NCI-H524 (cell line): Measurements from ENCODE around the gene COL23A1.

ENCODE experiments used
- DNase-seq, 2 experiments: peaks; one replicate each; lab custom pipeline; 2025; lab: John Stamatoyannopoulos, UW

Gene COL23A1

GRCh38 chr5:178434851-178435250, 155.3 kb downstream of the COL23A1 start:
- DNase-seq: no peak

DNA sequence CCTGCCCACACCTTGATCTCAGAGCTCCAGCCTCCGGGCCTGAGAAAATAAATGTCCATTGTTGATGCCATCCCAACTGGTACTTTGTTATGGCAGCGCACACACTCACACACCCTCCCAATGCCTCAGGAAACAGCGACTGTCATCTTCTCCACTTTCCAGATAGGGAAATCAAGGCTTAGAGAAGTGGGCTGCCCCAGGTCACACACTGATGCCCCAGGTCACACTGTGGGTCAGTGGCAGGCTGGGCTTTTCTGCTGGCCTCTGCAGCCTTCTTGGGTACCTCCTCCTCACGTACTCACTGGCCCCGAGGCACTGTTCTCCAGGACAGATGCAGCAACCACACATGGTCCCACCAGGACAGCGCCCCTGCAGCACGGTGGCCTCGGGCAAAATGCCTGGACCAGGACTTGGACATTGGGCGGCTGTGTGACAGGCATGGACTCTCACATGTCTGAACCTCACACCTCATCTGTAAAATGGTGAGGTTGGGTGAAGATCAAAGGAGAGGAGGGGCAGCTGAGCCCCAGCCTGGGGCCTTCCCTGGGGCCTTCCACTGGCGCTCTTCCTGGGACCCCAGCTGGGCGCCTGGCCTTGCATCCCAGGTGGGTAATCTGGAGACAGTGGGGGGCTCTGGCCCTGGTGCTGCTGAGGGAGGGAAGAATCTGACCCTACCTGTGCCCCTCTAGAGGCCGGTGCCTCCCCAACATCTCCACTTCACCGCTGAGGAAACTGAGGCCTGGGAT, 156.0 kb downstream of the COL23A1 start:
- DNase-seq: no peak

GRCh38 chr5:178433273-178433775, 156.9 kb downstream of the COL23A1 start:
- no peak for DNase-seq

DNA sequence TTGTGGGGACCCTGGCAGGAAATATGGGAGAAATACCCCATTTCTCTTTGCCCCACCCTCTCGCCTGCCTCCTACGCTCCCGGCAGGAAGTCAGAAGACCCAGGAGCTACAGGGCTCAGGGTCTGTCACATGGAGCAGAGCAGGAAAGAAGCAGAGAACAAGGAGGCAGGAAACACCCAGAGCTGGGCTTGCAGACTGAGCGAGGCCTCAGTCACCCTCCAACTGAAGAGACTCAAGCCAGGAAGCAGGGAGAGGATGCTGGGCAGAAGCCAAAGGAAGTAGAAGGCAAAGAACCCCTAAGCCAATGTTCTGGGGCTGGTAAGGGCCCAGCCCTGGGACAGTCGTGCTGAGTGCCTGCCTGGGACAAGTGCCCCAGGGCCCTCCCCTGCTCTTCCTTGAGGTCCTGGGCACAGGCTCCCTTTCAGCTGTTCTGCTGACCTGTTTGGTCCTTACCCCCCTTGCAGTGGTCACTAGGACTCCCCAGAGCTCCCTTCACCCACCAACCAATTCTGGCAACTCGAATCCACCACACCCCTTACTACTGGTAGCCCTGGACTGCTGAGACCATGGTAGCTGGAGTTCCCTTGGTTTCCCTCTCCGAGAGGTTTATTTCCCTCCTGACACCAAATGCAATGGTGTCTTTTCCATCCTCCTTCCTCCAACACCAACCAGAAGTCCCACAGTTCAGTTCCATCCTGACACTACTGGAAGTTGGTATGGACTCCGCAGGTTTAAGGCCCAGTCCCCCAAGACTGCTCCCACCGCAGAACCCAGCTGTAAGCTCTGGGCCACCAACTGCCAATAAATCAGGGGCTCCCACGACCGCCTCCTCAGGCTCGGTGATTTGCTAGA, 157.5 kb downstream of the COL23A1 start:
- no peak for DNase-seq

GRCh38 chr5:178431782-178432165, 158.4 kb downstream of the COL23A1 start:
- no peak for DNase-seq

GRCh38 chr5:178431063-178431781, 159.0 kb downstream of the COL23A1 start:
- no peak for DNase-seq

- no peak for DNase-seq
Measured at GRCh38 chr5:178430186-178431062, 159.8 kb downstream of the COL23A1 start.

- no peak for DNase-seq
Measured at GRCh38 chr5:178429491-178430185, 160.6 kb downstream of the COL23A1 start.

DNA sequence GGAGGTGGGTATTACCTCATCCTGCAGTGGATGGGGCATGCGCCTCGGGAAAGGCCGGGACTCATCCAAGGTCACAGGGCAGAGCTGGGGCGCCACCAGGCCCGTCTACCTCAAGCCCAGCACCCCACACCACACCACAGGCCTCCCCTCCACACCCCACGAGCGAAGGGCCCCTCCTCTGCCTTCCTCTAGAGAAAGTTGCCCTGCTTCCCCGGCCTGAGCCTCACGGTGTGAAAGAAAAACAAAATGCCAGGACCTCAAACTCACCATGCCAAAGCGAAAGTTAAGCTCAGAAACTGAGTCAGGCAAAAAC, 161.1 kb downstream of the COL23A1 start:
- no peak for DNase-seq

DNA sequence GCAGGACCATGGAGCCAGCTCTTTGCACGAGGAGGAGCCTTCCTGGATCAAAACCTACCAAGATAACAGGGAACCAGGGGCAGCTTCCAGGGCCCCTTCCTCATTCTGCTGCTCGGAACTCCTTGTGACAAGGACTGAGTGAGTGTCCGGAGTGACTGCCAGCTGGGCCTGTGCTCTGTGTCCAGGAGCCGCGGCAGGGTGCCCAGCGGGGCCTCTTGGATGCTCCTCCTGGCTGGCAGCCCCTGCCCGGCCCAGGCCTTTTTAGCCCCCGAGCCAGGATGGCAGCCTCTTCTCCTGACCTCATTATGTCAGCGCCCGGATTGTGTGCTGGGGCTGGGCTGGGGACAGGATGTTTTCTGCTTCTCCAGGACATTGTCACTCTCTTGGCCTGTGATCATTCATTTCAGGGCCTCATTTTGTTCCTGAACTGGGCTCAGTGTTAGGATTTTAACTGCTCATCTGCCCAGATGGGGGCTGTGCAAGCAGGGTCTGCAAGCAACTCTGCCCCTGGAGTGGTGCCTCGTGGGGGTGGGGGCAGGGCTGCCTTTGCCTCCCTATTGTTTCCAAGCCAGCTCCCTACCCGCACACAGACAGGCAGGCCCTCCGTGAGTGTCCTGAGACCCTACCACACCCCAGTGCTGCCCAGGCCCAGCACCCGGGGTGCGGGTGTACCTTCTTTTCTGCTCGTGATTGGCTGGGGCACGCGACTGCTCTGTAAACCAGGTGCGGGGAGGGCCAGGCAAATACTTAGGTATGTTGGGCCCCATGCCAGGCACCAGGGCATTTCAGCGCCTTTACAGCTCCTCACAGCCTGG, 161.6 kb downstream of the COL23A1 start:
- DNase-seq: no peak

DNA sequence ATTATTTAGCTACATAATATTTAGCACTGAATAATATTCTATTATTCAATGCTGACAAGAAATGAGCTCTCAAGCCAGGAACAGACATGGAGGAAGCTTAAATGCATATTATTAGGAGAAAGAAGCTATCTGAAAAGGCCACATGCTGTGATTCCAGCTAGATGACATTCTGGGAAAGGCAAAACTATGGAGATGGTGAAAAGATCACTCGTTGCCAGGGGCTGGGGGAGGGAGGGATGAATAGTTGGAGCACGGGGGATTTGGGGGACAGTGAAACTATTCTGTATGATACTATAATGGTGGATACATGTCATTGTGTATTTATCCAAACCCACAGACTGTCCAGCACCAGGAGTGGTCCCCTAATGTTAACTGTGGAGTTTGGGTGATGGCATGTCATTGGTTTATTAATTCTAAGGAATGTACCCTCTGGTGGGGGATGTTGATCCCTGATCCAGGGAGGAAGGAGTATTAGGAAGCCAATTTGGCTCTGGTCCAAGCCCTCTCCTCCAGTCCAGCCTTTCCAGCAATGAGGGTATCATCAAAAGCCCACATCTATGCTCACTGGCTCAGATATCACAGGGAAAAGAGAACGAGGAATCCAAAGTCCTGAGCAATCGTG, 162.5 kb downstream of the COL23A1 start:
- no peak for DNase-seq

DNA sequence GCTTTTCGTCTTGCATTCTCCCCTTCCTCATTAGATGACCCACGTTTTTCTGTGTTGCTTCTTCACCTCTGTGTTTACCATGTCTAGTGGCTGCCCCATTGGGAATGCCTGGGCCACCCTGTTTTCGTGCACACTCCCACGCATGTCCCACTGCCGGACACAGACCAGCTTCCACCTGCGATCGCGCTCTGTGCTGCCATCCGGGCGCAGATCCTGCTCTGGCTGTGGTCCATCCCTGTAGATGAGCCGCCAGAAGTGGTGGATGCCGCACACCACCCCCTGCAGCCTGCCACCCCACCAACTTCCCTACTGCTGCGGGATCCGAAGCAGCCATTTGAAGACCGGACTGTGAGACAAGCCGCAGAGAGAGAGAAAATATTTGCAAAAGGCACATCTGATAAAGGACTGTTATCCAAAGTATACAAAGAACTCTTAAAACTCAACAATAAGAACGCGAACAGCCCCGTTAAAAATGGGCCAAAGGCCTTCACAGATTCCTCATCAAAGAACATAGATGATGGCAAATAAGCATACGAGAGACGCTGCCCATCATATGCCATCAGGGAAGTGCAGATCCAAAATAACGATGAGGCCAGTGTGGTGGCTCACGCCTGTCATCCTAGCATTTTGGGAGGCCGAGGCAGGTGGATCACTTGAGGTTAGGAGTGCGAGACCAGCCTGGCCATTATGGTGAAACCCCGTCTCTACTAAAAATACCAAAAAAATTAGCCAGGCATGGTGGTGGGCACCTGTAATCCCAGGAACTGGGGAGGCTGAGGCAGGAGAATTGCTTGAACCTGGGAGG, 163.7 kb downstream of the COL23A1 start:
- no peak for DNase-seq

GRCh38 chr5:178425621-178426068, 164.5 kb downstream of the COL23A1 start:
- no peak for DNase-seq

DNA sequence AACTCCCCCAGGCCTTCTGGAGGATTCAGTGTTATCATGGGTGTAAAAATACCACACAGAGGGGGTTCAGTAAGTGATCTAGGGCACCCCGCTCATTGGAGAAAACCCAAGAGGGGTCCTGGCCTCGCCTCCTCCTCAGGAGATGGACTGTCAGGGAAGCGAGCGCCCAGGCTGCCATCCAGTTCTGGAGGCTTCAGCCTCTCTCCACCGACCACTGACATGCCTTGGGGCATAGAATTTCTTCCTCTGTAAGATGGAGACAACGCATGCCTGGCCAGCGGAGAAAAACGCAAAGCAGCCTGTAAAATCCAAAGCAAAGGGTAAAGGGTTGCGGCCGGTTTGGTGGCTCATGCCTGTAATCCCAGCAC, 165.4 kb downstream of the COL23A1 start:
- DNase-seq: no peak

- no peak for DNase-seq
Measured at GRCh38 chr5:178423901-178424809, 166.0 kb downstream of the COL23A1 start.

GRCh38 chr5:178423431-178423830, 166.8 kb downstream of the COL23A1 start:
- no peak for DNase-seq

GRCh38 chr5:178422400-178422775, 167.8 kb downstream of the COL23A1 start:
- DNase-seq: no peak
